Measurements from ENCODE around the gene CHSY3. TPM values are rescaled to one million over a fixed set of nuclear protein-coding genes. Genes with fewer than 3 reads are reported as not detected.
"Not testable (repeated sequence)": the region's sequence is repeated elsewhere in the genome, so short reads cannot be mapped to it uniquely, and the experiment has no call there.

CHSY3 gene
- total RNA-seq, 1 donor from 2014 or later = not detected

DNA sequence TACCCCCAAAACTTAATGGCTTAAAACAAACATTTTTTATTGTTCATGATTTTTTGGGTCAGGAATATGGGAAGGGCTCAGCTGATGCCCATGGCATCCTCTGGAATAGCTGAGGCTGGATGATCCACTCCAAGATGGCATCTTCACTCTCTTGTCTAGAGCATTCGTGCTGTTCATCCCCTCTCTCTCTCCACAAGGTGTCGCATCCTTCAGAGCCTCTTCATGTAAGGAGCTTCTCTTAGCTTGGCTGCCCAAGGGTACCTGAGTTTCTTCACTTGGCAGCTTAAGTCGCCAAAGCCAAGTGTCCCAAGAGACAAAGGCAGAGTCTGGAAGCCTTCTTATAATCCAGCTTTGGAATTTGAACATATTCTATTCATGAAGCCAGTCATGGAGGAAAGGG is 294.7 kb downstream of the CHSY3 start:
- no peaks in the 10 kb centered on the region for H3K9me3 Mint-ChIP-seq (ENCODE audit: unreplicated experiment)
- H3K4me1 Mint-ChIP-seq (ENCODE audit: low read depth, unreplicated experiment) = no peaks in the 10 kb centered on the region
- TF ChIP-seq, protein P1, sequence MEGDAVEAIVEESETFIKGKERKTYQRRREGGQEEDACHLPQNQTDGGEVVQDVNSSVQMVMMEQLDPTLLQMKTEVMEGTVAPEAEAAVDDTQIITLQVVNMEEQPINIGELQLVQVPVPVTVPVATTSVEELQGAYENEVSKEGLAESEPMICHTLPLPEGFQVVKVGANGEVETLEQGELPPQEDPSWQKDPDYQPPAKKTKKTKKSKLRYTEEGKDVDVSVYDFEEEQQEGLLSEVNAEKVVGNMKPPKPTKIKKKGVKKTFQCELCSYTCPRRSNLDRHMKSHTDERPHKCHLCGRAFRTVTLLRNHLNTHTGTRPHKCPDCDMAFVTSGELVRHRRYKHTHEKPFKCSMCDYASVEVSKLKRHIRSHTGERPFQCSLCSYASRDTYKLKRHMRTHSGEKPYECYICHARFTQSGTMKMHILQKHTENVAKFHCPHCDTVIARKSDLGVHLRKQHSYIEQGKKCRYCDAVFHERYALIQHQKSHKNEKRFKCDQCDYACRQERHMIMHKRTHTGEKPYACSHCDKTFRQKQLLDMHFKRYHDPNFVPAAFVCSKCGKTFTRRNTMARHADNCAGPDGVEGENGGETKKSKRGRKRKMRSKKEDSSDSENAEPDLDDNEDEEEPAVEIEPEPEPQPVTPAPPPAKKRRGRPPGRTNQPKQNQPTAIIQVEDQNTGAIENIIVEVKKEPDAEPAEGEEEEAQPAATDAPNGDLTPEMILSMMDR (IDR thresholded peaks at IDR 0.05; ENCODE audit: partially characterized antibody, unreplicated experiment) = no peak
- no peaks in the 10 kb centered on the region for H3K36me3 Mint-ChIP-seq (ENCODE audit: unreplicated experiment)
- DNase-seq = no peak
- no peaks in the 10 kb centered on the region for H3K27me3 Mint-ChIP-seq (ENCODE audit: unreplicated experiment)
- no peak overlapping the region for H3K27ac Mint-ChIP-seq (ENCODE audit: unreplicated experiment)
- no peak overlapping the region for H3K4me3 Mint-ChIP-seq (ENCODE audit: unreplicated experiment)

DNA sequence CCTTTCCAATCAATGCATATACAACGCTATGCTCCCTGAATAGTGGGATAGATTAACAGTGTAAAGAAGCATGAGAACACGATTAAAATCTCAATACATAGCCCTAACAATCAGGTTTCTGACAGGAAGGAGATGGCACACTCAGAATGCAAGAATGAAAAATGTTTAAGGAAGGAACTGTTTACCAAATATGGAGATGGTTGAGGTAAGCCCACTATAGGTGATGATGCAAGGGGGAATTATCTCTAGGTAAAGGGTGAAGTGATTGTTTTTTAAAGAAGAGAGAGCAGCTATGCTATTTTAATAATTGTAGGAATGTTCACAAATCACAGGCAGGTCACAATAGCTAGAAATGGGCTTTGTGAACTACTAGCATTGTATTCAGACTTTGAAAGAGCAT is 302.4 kb downstream of the CHSY3 start:
- Mint-ChIP-seq H3K36me3 (ENCODE audit: unreplicated experiment) (no peaks in the 10 kb centered on the region), H3K4me3 (ENCODE audit: unreplicated experiment) (no peak overlapping the region), H3K9me3 (ENCODE audit: unreplicated experiment) (no peaks in the 10 kb centered on the region), H3K27me3 (ENCODE audit: unreplicated experiment) (no peaks in the 10 kb centered on the region), H3K4me1 (ENCODE audit: low read depth, unreplicated experiment) (no peaks in the 10 kb centered on the region), H3K27ac (ENCODE audit: unreplicated experiment) (no peak overlapping the region)
- TF ChIP-seq, protein P1 (IDR thresholded peaks at IDR 0.05; ENCODE audit: partially characterized antibody, unreplicated experiment) = no peak
- no peak for DNase-seq

DNA sequence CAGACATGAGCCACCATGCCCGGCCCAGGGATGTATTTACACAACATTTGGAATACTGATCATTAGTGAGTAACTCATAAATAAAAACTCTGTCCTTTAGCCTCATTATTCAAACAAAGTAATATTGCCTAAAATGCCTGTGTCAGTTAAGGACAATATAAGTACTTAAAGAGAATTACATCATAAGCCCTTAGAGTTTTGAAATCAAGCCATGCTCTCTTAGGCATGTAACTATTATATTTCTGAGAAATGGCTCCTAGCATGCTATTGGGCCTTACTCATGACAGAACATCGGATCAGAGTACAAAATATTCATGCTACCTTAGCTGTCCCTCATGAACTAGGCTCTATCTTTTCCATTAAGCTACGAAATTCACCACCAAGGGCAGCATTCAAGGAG is 309.3 kb downstream of the CHSY3 start:
- Mint-ChIP-seq H3K36me3 (ENCODE audit: unreplicated experiment) (no peaks in the 10 kb centered on the region), H3K27ac (ENCODE audit: unreplicated experiment) (no peak overlapping the region)
- TF ChIP-seq, protein P1 (IDR thresholded peaks at IDR 0.05; ENCODE audit: partially characterized antibody, unreplicated experiment) = no peak

DNA sequence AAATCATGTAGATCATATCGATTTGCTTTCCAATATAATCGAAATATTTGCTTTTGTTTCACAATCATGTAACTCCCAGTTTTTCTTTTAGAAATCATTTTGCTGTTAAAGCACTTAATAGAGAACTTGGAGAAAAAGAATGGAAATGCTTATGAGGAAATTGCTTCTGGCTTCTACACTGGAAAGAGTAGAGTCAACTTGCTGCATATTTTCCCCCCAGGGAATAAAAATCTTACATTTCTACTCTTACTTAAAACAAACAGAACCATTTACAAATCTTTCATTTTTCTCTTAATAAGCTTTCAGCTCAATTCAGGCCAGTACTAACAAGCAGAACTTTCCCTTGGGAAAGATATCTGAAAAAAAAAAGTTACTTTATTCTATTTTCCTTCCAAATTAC is 312.0 kb downstream of the CHSY3 start:
- Mint-ChIP-seq H3K4me3 (ENCODE audit: unreplicated experiment) (no peak overlapping the region), H3K27ac (ENCODE audit: unreplicated experiment) (no peak overlapping the region), H3K36me3 (ENCODE audit: unreplicated experiment) (no peaks in the 10 kb centered on the region), H3K4me1 (ENCODE audit: low read depth, unreplicated experiment) (peaks cover 14% of the 10 kb centered on the region), H3K9me3 (ENCODE audit: unreplicated experiment) (peaks cover 1% of the 10 kb centered on the region), H3K27me3 (ENCODE audit: unreplicated experiment) (no peaks in the 10 kb centered on the region)
- TF ChIP-seq, protein P1 (IDR thresholded peaks at IDR 0.05; ENCODE audit: partially characterized antibody, unreplicated experiment) = no peak
- DNase-seq = no peak

More for the DNA sequence above, 309.3 kb downstream of the CHSY3 start:
- peaks cover 1% of the 10 kb centered on the region for H3K9me3 Mint-ChIP-seq (ENCODE audit: unreplicated experiment)
- H3K4me1 Mint-ChIP-seq (ENCODE audit: low read depth, unreplicated experiment) = peaks cover 14% of the 10 kb centered on the region
- no peak for DNase-seq
- no peak overlapping the region for H3K4me3 Mint-ChIP-seq (ENCODE audit: unreplicated experiment)
- no peaks in the 10 kb centered on the region for H3K27me3 Mint-ChIP-seq (ENCODE audit: unreplicated experiment)

DNA sequence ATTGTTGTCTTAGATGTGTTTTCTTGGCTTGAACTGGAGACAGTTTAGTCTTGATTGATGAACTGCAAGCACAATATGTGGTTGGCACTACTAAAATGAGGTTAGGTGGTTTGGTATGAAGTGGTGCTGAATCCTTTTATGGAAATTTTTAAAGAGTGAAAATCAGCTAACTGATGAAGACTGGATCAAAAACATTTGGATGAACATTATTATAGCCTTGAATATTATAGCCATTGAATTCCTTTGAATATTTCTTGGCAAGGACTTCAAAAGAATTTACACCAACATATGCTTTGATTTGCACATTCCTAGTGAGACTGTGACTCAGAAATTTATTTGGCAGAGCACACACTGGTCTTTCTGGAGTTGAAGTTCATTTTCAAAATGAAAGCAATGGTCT is 318.3 kb downstream of the CHSY3 start:
- no peak for DNase-seq
- H3K4me1 Mint-ChIP-seq (ENCODE audit: low read depth, unreplicated experiment) = no peaks in the 10 kb centered on the region
- no peak overlapping the region for H3K27ac Mint-ChIP-seq (ENCODE audit: unreplicated experiment)
- no peak overlapping the region for H3K4me3 Mint-ChIP-seq (ENCODE audit: unreplicated experiment)
- no peaks in the 10 kb centered on the region for H3K27me3 Mint-ChIP-seq (ENCODE audit: unreplicated experiment)
- TF ChIP-seq, protein P1 (IDR thresholded peaks at IDR 0.05; ENCODE audit: partially characterized antibody, unreplicated experiment) = no peak
- peaks cover 1% of the 10 kb centered on the region for H3K9me3 Mint-ChIP-seq (ENCODE audit: unreplicated experiment)
- H3K36me3 Mint-ChIP-seq (ENCODE audit: unreplicated experiment) = no peaks in the 10 kb centered on the region

DNA sequence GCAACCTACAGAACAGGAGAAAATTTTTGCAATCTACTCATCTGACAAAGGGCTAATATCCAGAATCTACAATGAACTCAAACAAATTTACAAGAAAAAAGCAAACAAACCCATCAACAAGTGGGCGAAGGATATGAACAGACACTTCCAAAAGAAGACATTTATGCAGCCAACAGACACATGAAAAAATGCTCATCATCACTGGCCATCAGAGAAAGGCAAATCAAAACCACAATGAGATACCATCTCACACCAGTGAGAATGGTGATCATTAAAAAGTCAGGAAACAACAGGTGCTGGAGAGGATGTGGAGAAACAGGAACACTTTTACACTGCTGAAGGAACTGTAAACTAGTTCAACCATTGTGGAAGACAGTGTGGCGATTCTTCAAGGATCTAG is 322.3 kb downstream of the CHSY3 start:
- not testable (repeated sequence) for H3K27ac Mint-ChIP-seq (ENCODE audit: unreplicated experiment); H3K4me3 Mint-ChIP-seq (ENCODE audit: unreplicated experiment); DNase-seq; H3K4me1 Mint-ChIP-seq (ENCODE audit: low read depth, unreplicated experiment); H3K27me3 Mint-ChIP-seq (ENCODE audit: unreplicated experiment); H3K36me3 Mint-ChIP-seq (ENCODE audit: unreplicated experiment); H3K9me3 Mint-ChIP-seq (ENCODE audit: unreplicated experiment)
